Esophagus squamous epithelium (tissue), 4 donors: ENCODE results near the gene FREM1.

Experiments used
- CTCF ChIP-seq, 6 experiments: fragments of 450-650 bp in 4 of 6; fragments of 200-600 bp in 2 of 6; sonication (generic) in 2 of 6; IDR thresholded peaks; one replicate each; pipeline ENCODE4 v1.5.1; 2016 to 2019; ENCODE audit warnings: antibody characterized with exemption in 6 of 6, mild to moderate bottlenecking in 4 of 6, moderate library complexity in 4 of 6
- POLR2A ChIP-seq, 4 donors: fragments of 450-650 bp; IDR thresholded peaks; one replicate each; pipeline ENCODE4 v1.6.1; 2017; ENCODE audit warnings: antibody characterized with exemption in 4 of 4, mild to moderate bottlenecking in 4 of 4, moderate library complexity in 3 of 4

- TF ChIP-seq CTCF (IDR thresholded peaks at IDR 0.05) (no peak), POLR2A (IDR thresholded peaks at IDR 0.05) (no peak)
Observed at GRCh38 chr9:14761584-14761983, 148.6 kb downstream of the FREM1 start.
